Measurements from ENCODE around the gene ERGIC2.

DNA sequence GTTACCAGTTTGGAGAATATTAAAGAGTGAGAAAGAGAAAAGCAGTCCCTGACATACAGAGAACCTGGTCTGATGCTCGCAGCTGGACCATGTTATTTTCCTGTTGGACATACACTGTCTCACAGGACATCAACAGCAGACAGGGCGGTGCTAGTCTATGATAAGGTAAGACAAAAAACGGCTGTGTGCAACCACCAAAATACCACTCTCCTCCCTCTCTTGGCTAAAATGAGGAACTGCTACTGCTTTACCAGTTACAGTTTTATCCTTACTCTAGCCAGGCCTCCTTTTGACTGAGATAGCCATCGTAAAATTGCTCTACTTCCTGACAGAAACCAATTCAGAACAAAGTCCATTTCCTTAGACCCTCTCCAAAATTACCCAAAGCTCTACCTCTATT, 47.0 kb upstream of the ERGIC2 start:
- TF ChIP-seq SMC3 (conservative IDR thresholded peaks at IDR 0.05; ENCODE audit: insufficient read depth, low read depth, low read length): 0 out of 2 replicates have a peak, but pooled peaks have one; percentile 8
- no peak for TF ChIP-seq ZNF511 (CRISPR knock-in tag; IDR thresholded peaks at IDR 0.05)
- TF ChIP-seq TAF1 (IDR thresholded peaks at IDR 0.05; ENCODE audit: control insufficient read depth, extremely low read depth, insufficient read depth, low read length, severe bottlenecking): no peak
